GM21381 (cell line): ENCODE measurements around the gene MIPOL1.
"Not testable (repeated sequence)": the region's sequence is repeated elsewhere in the genome, so short reads cannot be mapped to it uniquely, and the experiment has no call there.

ENCODE experiments used
- ATAC-seq: cut with Tn5 transposase; IDR thresholded peaks from one replicate; pipeline ENCODE4 v1.9.1; 2021; ENCODE audit warnings: mild to moderate bottlenecking, moderate library complexity; ENCODE audit not compliant: unreplicated experiment

The MIPOL1 gene

GRCh38 chr14:37230551-37231194 lies 32.9 kb downstream of the MIPOL1 start:
- ATAC-seq = no peak

GRCh38 chr14:37232907-37233481 lies 35.3 kb downstream of the MIPOL1 start:
- ATAC-seq = no peak

- ATAC-seq = no peak
Observed at GRCh38 chr14:37234222-37234621, 36.5 kb downstream of the MIPOL1 start.

GRCh38 chr14:37236044-37236443 lies 38.3 kb downstream of the MIPOL1 start:
- ATAC-seq = not testable (repeated sequence)

- no peak for ATAC-seq
Observed at GRCh38 chr14:37237094-37237493, 39.4 kb downstream of the MIPOL1 start.

- no peak for ATAC-seq
Observed at GRCh38 chr14:37237735-37238200, 40.0 kb downstream of the MIPOL1 start.

- no peak for ATAC-seq
Observed at GRCh38 chr14:37241198-37241597, 43.5 kb downstream of the MIPOL1 start.

- ATAC-seq = no peak
Observed at GRCh38 chr14:37246427-37246829, 48.7 kb downstream of the MIPOL1 start.

GRCh38 chr14:37247791-37248461 lies 50.2 kb downstream of the MIPOL1 start:
- no peak for ATAC-seq

GRCh38 chr14:37251775-37252174 lies 54.0 kb downstream of the MIPOL1 start:
- ATAC-seq = no peak

- ATAC-seq = no peak
Observed at GRCh38 chr14:37252434-37252833, 54.7 kb downstream of the MIPOL1 start.

GRCh38 chr14:37253905-37254304 lies 56.2 kb downstream of the MIPOL1 start:
- ATAC-seq = no peak

- ATAC-seq = no peak
Observed at GRCh38 chr14:37254411-37254947, 56.7 kb downstream of the MIPOL1 start.

- ATAC-seq = no peak
Observed at GRCh38 chr14:37257501-37258070, 59.8 kb downstream of the MIPOL1 start.

- ATAC-seq = no peak
Observed at GRCh38 chr14:37262649-37263048, 64.9 kb downstream of the MIPOL1 start.

GRCh38 chr14:37263656-37264236 lies 66.0 kb downstream of the MIPOL1 start:
- no peak for ATAC-seq

GRCh38 chr14:37268788-37269187 lies 71.1 kb downstream of the MIPOL1 start:
- no peak for ATAC-seq

- no peak for ATAC-seq
Observed at GRCh38 chr14:37270629-37271028, 72.9 kb downstream of the MIPOL1 start.

GRCh38 chr14:37272569-37272968 lies 74.8 kb downstream of the MIPOL1 start:
- ATAC-seq = no peak

- ATAC-seq = no peak
Observed at GRCh38 chr14:37274652-37275051, 76.9 kb downstream of the MIPOL1 start.

- ATAC-seq = no peak
Observed at GRCh38 chr14:37275963-37276362, 78.2 kb downstream of the MIPOL1 start.
